Peyer's patch (tissue), 4 donors: Measurements from ENCODE around the gene HSPG2.

Experiments
- POLR2A ChIP-seq, 2 donors: fragments of 450-650 bp; IDR thresholded peaks; one replicate each; pipeline ENCODE4 v1.5.1; 2017; ENCODE audit warnings: antibody characterized with exemption in 2 of 2, mild to moderate bottlenecking in 2 of 2, moderate library complexity in 2 of 2
- TF ChIP-seq, protein P1 (sequence below), 6 experiments: fragments of 450-650 bp in 4 of 6; fragments of 200-600 bp in 2 of 6; sonication (generic) in 1 of 6; IDR thresholded peaks; one replicate each; pipeline ENCODE4 v1.5.1; 2017 to 2019; ENCODE audit warnings: antibody characterized with exemption in 6 of 6, mild to moderate bottlenecking in 3 of 6, moderate library complexity in 1 of 6

DNA sequence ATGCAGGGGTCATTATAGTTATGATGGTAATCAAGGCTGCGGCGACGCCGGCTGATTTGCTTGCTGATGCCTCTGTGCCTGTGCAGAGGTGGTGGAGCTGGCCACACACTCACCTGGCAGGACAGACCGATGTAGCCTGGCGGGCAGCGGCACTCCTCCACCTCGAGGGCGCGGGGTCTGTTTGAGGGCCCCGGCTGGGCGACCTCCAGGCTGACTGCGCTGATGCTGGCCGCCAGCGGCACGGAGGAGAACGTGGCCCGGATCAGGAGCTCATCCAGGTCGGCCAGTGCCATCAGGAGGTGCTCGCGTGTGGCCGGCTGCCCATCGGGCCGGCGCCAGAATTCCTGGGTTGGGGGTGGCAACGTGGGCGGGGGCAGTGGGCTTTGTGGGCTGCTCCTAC is 72.4 kb downstream of the HSPG2 start:
- no peak for TF ChIP-seq POLR2A (IDR thresholded peaks at IDR 0.05)
- TF ChIP-seq, protein P1, sequence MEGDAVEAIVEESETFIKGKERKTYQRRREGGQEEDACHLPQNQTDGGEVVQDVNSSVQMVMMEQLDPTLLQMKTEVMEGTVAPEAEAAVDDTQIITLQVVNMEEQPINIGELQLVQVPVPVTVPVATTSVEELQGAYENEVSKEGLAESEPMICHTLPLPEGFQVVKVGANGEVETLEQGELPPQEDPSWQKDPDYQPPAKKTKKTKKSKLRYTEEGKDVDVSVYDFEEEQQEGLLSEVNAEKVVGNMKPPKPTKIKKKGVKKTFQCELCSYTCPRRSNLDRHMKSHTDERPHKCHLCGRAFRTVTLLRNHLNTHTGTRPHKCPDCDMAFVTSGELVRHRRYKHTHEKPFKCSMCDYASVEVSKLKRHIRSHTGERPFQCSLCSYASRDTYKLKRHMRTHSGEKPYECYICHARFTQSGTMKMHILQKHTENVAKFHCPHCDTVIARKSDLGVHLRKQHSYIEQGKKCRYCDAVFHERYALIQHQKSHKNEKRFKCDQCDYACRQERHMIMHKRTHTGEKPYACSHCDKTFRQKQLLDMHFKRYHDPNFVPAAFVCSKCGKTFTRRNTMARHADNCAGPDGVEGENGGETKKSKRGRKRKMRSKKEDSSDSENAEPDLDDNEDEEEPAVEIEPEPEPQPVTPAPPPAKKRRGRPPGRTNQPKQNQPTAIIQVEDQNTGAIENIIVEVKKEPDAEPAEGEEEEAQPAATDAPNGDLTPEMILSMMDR (IDR thresholded peaks at IDR 0.05), result no peak
